Measurements from ENCODE around the gene OAT.

DNA sequence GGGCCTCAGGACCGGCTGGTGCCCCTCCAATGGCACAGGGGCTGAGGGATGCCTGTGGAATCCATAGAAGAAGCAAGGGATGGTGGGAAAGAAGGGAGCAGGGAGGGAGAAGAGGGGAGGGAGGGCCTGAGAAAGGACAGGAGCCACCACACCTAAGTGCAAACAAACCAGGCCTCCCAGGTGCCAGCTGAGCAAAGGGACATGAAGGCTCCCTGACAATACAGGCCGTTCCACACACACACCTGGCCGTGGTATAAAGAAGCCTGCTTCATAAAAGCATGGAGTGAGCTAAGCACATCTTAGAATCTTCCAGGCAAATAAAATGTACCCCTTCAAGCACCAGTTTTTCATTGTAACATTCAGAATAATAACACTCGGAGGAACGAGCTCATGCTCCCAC lies 54.0 kb downstream of the OAT start:
- TF ChIP-seq CTCF (IDR thresholded peaks at IDR 0.05) (no peak), POLR2A (IDR thresholded peaks at IDR 0.05) (no peak)
